ENCODE results near the gene ARMC5.
"Not testable (repeated sequence)": the region's sequence is repeated elsewhere in the genome, so short reads cannot be mapped to it uniquely, and the experiment has no call there.

The ARMC5 gene

DNA sequence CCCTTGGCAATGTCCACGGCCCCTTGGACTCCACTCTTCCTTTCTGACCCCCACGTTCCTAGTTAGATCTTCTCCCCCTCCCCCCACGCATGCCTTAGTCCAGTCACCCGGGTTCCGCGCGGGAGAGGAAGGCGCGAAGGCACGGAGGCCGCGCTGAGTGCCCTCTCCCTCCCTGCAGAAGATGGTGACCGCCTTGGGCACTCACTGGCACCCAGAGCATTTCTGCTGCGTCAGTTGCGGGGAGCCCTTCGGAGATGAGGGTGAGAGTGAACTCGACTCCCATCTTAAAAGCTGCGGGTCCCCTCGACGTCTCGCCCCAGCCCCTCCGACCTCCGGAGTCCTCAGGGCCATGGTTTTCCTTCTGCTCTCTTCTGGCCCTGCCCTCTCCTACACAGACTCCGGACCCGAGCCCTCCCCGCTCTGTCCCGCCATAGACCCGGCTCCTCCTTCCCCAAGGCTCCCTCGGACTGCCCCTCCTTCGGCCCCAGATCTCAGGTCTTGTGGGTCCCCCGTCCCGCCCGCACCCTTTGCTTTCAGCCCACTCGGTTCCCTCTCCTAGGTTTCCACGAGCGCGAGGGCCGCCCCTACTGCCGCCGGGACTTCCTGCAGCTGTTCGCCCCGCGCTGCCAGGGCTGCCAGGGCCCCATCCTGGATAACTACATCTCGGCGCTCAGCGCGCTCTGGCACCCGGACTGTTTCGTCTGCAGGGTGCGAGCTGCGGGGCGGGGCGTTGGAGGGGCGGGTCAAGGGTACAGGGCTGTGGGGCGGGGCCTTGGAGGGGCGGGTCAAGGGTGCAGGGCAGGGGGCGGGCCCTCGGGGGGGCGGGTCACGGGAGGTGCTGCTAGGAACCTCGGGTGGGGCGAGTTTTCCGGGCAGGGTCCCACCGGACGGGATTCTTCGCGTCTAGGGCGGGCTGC, 17.3 kb downstream of the ARMC5 start:
- in situ Hi-C loops (cut with HindIII; ENCODE audit: low sequenced_read_pairs), result no loop called here

DNA sequence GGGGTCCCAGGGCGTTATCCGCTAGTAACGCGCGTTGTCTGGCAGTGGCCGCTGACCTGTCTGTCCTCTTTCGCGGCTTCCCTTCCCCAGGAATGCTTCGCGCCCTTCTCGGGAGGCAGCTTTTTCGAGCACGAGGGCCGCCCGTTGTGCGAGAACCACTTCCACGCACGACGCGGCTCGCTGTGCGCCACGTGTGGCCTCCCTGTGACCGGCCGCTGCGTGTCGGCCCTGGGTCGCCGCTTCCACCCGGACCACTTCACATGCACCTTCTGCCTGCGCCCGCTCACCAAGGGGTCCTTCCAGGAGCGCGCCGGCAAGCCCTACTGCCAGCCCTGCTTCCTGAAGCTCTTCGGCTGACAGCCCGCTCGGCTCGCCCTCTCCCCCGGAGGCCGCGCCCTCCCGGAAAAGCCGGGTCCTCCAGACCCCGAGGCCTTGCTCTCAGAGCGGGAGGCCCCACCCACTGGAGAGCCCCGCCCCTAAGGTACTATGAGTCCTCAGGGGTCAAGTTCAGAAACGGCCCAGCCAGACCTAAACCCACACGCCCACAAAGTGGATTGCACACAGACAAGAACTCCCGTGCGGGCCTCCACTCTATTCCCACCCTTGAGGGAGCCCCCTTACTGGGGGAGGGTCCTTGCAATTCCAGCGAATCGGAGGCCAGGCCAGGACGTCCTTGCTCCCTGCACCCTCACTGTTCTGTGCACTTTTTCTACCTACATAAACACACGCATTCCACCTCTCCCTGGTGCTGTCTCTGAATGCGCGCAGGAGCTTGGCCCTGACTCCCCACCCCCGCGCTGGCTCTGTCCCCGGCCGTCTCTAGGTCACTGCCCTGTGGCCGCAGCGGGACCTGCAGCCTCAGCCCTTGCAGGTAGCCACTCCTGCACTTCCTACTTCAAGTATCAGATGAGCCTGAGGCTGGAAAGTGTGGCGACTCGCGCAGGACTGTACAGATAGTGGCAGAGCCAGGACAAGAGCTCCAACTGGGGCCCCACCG, 18.2 kb downstream of the ARMC5 start:
- in situ Hi-C loops (cut with HindIII; ENCODE audit: low sequenced_read_pairs), result no loop called here

DNA sequence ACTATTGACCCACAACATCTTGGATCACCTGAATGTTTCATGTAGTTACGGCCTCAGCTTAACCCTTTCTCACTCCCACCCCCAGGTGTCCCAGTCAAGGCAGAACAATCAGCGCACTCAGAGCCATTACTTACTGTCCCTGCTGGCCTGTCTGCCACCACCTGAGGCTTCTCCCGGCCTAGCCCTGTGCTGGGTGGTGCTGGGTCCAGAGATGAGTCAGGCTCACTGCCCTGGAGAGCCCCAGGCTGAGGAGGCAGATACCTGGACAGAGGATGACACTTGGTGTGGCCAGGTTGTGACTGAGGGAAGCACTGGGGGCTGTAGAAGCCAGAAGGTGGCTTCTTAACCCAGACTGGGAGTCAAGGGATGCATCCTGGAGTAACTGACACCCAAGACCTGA, 19.7 kb downstream of the ARMC5 start:
- in situ Hi-C loops (cut with HindIII; ENCODE audit: low sequenced_read_pairs), result no loop called here

DNA sequence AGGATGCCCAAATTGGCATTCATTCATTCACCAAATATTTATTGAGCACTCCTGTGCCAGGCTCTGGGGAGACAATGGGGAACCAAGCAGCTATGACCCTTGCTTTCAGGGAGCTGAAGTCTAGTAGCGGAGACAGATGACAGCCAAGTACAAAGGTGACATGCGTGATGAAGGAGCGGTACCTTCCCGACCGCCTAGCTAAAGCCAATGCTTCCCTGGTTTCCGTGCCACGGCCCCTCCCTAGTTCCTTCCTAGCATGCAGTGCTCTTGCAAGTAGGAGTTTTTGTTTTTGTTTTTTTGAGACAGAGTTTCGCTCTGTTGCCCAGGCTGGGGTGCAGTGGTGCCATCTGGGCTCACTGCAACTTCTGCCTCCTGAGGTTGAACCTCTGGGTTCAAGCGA, 20.4 kb downstream of the ARMC5 start:
- in situ Hi-C loops (cut with HindIII; ENCODE audit: low sequenced_read_pairs), result no loop called here

DNA sequence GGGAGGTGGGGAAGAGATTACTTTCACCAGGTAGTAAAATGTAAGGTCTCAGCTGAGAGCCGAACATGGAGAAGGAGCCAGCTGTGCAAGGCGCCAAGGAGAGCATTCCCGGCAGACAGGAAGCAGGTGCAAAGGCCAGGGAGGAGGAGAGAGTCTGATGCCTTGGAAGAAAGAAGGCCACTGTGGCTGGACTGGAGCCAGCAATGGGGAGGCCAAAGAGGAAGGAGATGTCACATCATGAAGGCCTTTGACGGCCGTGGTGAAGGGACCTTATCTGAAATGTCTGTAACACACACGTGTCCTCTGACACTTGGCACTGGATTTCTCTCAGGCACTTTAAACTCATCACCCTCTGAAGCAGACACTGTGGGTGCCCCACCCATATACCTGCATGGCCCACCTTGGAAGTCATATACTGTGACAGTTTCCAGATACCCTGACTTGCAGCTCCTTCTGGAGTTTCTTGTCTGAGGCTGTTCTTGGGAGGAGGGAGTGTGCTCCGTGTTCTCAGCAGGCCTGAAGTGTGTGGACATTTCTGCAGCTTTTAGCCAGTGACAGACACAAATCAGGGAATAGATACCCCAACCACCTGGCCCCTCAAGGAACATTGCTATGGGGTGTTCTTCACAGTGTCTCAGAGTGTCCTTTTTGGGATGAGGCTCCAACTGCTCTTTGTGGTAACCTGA, 21.7 kb downstream of the ARMC5 start:
- in situ Hi-C loops (cut with HindIII; ENCODE audit: low sequenced_read_pairs), result no loop called here

DNA sequence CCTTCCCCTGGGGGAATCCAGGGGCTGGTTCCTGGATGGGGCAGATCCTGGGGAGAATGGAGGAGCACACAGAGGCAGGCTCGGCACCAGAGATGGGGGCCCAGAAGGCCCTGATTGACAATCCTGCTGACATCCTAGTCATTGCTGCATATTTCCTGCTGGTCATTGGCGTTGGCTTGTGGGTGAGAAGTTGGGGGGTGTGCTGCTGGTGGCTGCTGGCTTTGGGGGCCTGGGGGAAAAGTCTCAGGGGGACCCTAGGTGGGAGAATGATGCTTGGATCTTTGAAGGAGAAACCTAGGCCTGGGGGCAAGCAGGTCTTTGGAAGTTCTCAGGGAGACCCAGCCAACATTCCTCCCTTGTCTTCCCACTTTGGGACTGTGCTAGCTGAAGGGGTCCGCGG, 23.8 kb downstream of the ARMC5 start, which contains the start of gene SLC5A2:
Gene SLC5A2, plus strand, starts transcription at position 43 of the 400 bp plus-strand sequence. Its CDS starts 14 bp downstream, at position 57.
- in situ Hi-C loops (cut with HindIII; ENCODE audit: low sequenced_read_pairs), result no loop called here

DNA sequence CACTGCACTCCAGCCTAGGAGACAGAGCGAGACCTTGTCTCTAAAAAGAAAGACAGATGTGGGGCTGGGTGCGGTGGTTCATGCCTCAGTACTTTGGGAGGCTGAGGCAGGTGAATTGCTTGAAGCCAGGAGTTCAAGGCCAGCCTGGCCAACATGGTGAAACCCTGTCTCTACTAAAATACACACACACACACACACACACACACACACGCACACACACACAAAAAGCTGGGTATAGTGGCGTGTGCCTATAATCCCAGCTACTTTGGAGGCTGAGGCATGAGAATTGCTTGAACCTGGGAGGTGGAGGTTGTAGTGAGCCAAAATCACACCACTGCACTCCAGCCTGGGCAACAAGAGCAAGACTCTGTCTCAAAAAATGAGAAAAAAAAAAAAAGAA, 24.7 kb downstream of the ARMC5 start:
- in situ Hi-C loops (cut with HindIII; ENCODE audit: low sequenced_read_pairs), result not testable (repeated sequence)

DNA sequence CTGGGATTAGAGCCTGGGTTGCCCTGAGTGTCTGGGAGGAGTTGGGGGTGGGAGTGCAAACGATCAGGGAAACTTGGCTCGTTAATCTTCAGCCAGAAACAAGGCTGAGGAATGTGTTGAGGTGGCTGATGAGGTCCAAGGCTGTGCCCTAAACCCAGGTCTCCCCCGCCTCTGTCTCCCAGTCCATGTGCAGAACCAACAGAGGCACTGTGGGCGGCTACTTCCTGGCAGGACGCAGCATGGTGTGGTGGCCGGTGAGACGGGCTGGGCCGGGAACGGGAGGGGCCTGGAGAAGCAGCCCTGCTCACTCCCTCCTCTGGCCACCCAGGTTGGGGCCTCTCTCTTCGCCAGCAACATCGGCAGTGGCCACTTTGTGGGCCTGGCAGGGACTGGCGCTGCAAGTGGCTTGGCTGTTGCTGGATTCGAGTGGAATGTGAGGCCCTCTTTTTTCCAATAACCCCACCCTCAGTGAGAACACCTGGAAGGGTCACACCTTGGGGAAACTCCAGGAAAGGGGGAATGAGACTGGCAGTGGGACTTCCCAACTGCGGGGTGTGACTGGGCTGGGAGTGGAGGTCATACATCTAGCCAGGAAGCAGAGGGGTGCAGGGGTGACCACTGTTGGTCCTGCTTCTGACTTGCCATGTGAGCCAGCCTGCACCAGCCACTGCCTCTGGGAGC, 25.3 kb downstream of the ARMC5 start:
- in situ Hi-C loops (cut with HindIII; ENCODE audit: low sequenced_read_pairs), result no loop called here

DNA sequence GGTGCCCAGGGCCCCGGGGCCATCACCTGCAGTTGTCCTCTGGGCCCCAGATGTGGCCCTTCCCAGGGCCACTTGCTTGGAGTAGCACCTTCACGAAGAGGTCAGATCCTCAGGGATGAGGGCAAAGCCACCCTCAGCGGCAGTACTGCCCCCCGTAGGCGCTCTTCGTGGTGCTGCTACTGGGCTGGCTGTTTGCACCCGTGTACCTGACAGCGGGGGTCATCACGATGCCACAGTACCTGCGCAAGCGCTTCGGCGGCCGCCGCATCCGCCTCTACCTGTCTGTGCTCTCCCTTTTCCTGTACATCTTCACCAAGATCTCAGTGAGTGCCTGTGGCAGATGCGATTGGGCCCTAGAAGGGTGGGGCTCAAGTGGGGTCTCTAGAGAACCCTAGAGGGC, 26.3 kb downstream of the ARMC5 start:
- in situ Hi-C loops (cut with HindIII; ENCODE audit: low sequenced_read_pairs), result no loop called here

DNA sequence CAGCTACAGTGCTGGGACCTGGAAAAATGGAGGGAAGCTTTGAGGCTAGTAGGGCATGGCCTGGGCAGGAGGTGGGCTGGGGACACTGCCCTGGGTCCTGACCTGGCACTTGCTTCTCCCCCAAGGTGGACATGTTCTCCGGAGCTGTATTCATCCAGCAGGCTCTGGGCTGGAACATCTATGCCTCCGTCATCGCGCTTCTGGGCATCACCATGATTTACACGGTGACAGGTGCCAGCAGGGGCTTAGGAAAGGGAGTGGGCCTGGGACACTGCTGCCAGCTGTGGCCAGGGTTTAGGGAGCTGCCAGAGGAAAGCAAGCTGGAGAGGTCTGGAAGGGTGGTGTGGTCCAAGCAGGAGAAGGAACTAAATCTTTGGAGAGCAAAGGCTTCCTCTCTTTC, 26.7 kb downstream of the ARMC5 start:
- in situ Hi-C loops (cut with HindIII; ENCODE audit: low sequenced_read_pairs), result no loop called here

DNA sequence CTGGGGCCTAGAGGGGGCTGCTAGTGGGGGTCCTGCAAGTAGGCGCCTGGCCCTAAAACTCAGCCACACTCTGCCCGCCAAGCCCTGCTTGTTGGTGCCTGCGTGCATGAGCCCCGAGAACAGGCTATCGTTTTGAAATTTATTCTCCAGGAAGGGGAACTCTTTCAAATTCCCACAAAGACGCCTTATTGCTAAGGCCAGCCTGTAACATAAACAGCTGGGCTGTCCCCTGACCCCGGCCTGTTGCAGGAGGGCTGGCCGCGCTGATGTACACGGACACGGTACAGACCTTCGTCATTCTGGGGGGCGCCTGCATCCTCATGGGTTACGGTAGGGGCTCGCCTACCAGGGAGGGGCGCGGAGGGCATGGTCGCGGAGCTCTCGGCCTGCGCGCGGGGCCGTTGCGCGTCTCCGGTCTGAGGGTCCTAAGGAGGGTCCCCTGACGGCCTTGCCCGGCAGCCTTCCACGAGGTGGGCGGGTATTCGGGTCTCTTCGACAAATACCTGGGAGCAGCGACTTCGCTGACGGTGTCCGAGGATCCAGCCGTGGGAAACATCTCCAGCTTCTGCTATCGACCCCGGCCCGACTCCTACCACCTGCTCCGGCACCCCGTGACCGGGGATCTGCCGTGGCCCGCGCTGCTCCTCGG, 27.9 kb downstream of the ARMC5 start:
- in situ Hi-C loops (cut with HindIII; ENCODE audit: low sequenced_read_pairs), result no loop called here

DNA sequence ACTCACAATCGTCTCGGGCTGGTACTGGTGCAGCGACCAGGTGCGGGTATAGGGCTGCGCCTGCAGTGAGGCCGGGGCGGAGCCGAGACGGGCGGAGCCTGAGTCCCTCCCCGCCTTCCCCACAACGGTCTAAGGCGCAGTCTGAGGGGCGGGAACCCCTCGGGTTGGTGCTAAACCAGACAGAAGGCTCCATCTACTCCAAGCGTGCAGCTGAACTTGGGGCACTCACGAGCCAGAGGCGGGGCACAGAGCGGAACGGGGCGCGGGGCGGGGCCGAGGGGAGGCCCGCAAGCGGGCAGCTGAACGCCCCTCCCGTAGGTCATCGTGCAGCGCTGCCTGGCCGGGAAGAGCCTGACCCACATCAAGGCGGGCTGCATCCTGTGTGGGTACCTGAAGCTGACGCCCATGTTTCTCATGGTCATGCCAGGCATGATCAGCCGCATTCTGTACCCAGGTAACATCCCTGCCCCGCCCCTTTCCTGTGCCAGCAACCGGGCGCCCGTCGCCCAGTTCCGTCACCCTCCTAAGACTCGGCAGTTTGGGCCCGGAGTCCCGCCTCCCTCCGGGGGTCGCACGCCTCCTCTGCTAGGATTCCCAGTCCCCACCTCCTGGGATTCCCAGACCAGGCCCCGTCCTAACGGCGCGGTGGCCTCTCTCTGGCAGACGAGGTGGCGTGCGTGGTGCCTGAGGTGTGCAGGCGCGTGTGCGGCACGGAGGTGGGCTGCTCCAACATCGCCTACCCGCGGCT, 28.6 kb downstream of the ARMC5 start:
- in situ Hi-C loops (cut with HindIII; ENCODE audit: low sequenced_read_pairs), result no loop called here

DNA sequence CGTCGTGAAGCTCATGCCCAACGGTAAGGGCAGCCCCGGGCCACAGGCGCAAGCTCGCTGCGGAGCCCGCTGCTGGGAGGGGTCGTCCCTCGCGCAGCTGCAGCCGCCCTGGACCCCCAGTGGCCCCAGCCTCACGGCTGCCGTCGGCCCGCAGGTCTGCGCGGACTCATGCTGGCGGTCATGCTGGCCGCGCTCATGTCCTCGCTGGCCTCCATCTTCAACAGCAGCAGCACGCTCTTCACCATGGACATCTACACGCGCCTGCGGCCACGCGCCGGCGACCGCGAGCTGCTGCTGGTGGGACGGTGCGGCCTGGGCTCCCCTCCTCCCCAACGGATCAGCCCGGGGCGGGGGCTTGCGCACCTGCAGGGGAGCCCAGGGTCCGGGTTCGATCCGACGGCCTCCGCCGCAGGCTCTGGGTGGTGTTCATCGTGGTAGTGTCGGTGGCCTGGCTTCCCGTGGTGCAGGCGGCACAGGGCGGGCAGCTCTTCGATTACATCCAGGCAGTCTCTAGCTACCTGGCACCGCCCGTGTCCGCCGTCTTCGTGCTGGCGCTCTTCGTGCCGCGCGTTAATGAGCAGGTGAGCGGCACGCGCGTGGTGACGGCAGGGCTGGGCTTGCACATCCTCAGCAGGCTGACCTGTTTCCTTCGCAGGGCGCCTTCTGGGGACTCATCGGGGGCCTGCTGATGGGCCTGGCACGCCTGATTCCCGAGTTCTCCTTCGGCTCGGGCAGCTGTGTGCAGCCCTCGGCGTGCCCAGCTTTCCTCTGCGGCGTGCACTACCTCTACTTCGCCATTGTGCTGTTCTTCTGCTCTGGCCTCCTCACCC, 29.4 kb downstream of the ARMC5 start:
- in situ Hi-C loops (cut with HindIII; ENCODE audit: low sequenced_read_pairs), result no loop called here

DNA sequence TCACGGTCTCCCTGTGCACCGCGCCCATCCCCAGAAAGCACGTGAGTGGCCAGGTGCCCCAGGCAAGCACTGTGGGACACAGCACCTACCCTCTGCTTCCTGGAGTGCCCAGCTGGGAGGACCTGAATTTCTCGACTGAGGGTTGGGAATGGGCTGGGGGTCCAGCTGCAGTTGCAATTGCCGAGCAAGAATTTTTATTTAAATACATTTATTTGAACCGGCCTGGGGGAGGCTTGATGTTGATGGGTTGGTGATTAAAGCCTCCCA, 29.9 kb downstream of the ARMC5 start:
- in situ Hi-C loops (cut with HindIII; ENCODE audit: low sequenced_read_pairs), result no loop called here

DNA sequence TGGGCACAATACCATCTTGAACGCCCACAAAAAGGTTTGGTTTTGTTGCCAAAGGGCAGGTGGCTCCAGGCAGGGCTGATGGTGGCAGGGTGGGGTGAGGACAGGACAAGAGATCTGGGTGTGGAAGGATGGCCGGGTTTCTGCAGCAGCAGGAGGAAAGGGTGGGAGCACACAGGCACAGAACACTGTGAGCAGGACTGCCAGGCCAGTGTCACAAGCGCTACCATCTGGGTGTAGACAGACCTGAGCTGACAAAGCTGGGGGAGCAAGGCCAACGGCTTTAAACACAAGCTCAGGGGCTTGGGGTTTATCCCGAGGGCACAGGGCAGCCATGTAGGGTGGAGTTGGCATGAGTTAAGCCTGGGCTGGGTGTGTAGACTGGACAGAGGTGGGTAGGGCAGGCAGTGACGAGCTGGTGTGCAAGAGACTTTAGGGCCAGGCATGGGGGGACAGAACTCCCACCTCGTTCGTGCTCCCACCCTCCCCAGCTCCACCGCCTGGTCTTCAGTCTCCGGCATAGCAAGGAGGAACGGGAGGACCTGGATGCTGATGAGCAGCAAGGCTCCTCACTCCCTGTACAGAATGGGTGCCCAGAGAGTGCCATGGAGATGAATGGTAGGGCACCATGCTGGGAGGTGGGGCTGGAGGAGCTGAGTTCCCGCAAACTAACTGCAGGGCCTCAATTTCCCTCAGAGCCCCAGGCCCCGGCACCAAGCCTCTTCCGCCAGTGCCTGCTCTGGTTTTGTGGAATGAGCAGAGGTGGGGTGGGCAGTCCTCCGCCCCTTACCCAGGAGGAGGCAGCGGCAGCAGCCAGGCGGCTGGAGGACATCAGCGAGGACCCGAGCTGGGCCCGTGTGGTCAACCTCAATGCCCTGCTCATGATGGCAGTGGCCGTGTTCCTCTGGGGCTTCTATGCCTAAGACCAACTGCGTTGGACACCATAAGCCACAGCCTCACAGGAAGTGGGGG, 30.6 kb downstream of the ARMC5 start:
- in situ Hi-C loops (cut with HindIII; ENCODE audit: low sequenced_read_pairs), result no loop called here

DNA sequence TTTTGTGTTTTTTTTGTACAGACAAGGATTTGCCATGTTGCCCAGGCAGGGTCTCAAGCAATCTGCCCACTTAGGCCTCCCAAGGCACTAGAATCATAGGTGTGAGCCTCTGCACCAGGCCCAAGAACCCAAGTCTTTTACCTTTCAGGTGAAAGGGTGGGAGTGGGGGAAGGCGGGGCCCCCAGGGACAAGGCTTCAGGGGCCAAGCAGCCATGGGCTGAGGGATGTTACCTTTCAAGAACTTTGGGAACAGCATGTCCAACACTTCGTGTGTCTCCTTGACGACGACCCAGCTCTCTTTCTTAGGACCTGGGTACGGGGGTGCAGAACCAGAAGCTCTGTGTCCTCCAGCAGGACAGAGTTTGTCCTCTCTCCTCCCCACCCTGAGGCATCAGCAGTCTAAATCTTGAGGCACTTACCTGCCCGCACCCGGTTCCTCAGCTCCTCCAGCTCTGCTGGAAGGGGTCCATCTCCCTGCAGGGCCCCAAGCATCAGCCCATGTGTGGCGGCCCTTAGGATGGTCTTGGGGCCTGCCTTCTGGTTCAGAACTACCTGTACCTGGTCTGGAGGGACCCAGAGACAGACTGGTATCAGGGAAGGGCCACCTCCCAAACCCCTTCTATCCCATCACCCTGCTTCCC, 32.6 kb downstream of the ARMC5 start:
- in situ Hi-C loops (cut with HindIII; ENCODE audit: low sequenced_read_pairs), result no loop called here

All from DLD1 (cell line).